ENCODE results near the gene OSBP2. TPM values are rescaled to one million over a fixed set of nuclear protein-coding genes. Genes with fewer than 3 reads are reported as not detected.

OSBP2 gene
- total RNA-seq, 1 donor from 2014 or later: 2.4 TPM

- peak; percentile 21 for TF ChIP-seq CTCF (IDR thresholded peaks at IDR 0.05)
- H3K4me1 Mint-ChIP-seq (ENCODE audit: low read depth): peaks cover 4% of the 10 kb centered on the region
- H3K4me3 Mint-ChIP-seq (ENCODE audit: unreplicated experiment): no peak overlapping the region
- no peaks in the 10 kb centered on the region for H3K36me3 Mint-ChIP-seq (ENCODE audit: low read depth)
- no peaks in the 10 kb centered on the region for H3K9me3 Mint-ChIP-seq (ENCODE audit: low read depth)
- H3K27ac Mint-ChIP-seq (ENCODE audit: unreplicated experiment): peak overlapping the region; percentile 45
- no peaks in the 10 kb centered on the region for H3K27me3 Mint-ChIP-seq (ENCODE audit: low read depth)
- no peak for DNase-seq (ENCODE audit: low spot score)
Measured at GRCh38 chr22:30649430-30650007, 45.2 kb upstream of the OSBP2 start.

- H3K27me3 Mint-ChIP-seq (ENCODE audit: low read depth): no peaks in the 10 kb centered on the region
- DNase-seq (ENCODE audit: low spot score): no peak
- no peak for TF ChIP-seq CTCF (IDR thresholded peaks at IDR 0.05)
- H3K27ac Mint-ChIP-seq (ENCODE audit: unreplicated experiment): peak overlapping the region; percentile 22
- no peaks in the 10 kb centered on the region for H3K36me3 Mint-ChIP-seq (ENCODE audit: low read depth)
- peaks cover 4% of the 10 kb centered on the region for H3K4me1 Mint-ChIP-seq (ENCODE audit: low read depth)
- H3K4me3 Mint-ChIP-seq (ENCODE audit: unreplicated experiment): no peak overlapping the region
- no peaks in the 10 kb centered on the region for H3K9me3 Mint-ChIP-seq (ENCODE audit: low read depth)
Measured at GRCh38 chr22:30650508-30651116, 44.1 kb upstream of the OSBP2 start.

GRCh38 chr22:30652852-30653251 is 41.8 kb upstream of the OSBP2 start:
- Mint-ChIP-seq H3K36me3 (ENCODE audit: low read depth) (no peaks in the 10 kb centered on the region), H3K9me3 (ENCODE audit: low read depth) (no peaks in the 10 kb centered on the region), H3K27me3 (ENCODE audit: low read depth) (no peaks in the 10 kb centered on the region), H3K4me3 (ENCODE audit: unreplicated experiment) (no peak overlapping the region), H3K27ac (ENCODE audit: unreplicated experiment) (no peak overlapping the region), H3K4me1 (ENCODE audit: low read depth) (peaks cover 4% of the 10 kb centered on the region)
- DNase-seq (ENCODE audit: low spot score): no peak
- TF ChIP-seq CTCF (IDR thresholded peaks at IDR 0.05): no peak

GRCh38 chr22:30654361-30654760 is 40.3 kb upstream of the OSBP2 start:
- DNase-seq (ENCODE audit: low spot score): no peak
- no peak overlapping the region for H3K27ac Mint-ChIP-seq (ENCODE audit: unreplicated experiment)
- H3K27me3 Mint-ChIP-seq (ENCODE audit: low read depth): no peaks in the 10 kb centered on the region
- no peaks in the 10 kb centered on the region for H3K9me3 Mint-ChIP-seq (ENCODE audit: low read depth)
- no peaks in the 10 kb centered on the region for H3K4me1 Mint-ChIP-seq (ENCODE audit: low read depth)
- no peak overlapping the region for H3K4me3 Mint-ChIP-seq (ENCODE audit: unreplicated experiment)
- TF ChIP-seq CTCF (IDR thresholded peaks at IDR 0.05): no peak
- H3K36me3 Mint-ChIP-seq (ENCODE audit: low read depth): no peaks in the 10 kb centered on the region

- Mint-ChIP-seq H3K27me3 (ENCODE audit: low read depth) (no peaks in the 10 kb centered on the region), H3K36me3 (ENCODE audit: low read depth) (peaks cover 1% of the 10 kb centered on the region), H3K9me3 (ENCODE audit: low read depth) (no peaks in the 10 kb centered on the region), H3K4me3 (ENCODE audit: unreplicated experiment) (no peak overlapping the region), H3K27ac (ENCODE audit: unreplicated experiment) (no peak overlapping the region), H3K4me1 (ENCODE audit: low read depth) (peaks cover 5% of the 10 kb centered on the region)
- DNase-seq (ENCODE audit: low spot score): no peak
- TF ChIP-seq CTCF (IDR thresholded peaks at IDR 0.05): no peak
Measured at GRCh38 chr22:30655532-30655931, 39.1 kb upstream of the OSBP2 start.
